GM21717 (cell line): Measurements from ENCODE around the gene TBC1D21.

Experiments
- ATAC-seq: cut with Tn5 transposase; IDR thresholded peaks from one replicate; pipeline ENCODE4 v1.9.1; 2021; ENCODE audit warnings: mild to moderate bottlenecking, moderate library complexity; ENCODE audit not compliant: unreplicated experiment

TBC1D21 gene

GRCh38 chr15:73906346-73907034 is 33.1 kb downstream of the TBC1D21 start:
- ATAC-seq: no peak

- ATAC-seq: no peak
These were observed 33.7 kb downstream of the TBC1D21 start for GRCh38 chr15:73907035-73907408.

DNA sequence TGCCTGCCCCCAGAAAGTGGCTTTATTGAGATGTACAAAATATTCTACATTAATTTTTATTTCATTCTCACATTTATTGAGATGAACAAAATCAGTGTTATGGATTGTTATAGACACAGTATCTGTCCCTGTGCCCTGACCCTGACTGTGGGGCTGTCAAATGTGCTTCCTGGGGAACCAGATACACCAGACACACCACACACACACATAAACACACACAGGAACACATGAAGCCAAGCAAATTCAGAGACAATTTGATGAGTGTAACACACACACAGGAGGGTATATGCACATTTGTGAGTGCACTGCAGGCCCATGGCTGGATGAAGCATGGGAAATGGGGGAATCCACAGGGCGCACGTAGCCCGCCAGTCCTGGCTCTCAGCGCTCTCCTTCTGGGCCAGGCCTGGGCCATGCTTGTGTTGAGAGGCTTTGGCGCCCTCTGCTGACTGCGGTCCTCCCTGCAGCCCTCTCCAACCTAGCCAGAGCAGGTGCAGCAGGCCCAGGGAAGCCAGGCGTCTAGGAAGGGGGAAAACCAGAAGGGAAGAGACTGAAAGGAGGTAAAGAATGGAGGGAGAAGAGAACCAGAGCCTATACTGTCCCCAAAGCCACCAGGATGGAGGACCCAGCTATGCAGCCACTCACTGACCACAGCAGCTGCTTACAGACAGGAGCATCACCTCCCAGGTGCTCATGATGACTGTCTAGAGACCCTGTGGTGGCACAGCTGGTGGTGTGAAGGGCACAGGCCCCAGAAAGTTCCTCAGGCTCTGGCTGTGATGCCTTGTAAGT is 34.9 kb downstream of the TBC1D21 start:
- ATAC-seq: peak; percentile 69

- no peak for ATAC-seq
These were observed 35.4 kb downstream of the TBC1D21 start for GRCh38 chr15:73908822-73909122.

DNA sequence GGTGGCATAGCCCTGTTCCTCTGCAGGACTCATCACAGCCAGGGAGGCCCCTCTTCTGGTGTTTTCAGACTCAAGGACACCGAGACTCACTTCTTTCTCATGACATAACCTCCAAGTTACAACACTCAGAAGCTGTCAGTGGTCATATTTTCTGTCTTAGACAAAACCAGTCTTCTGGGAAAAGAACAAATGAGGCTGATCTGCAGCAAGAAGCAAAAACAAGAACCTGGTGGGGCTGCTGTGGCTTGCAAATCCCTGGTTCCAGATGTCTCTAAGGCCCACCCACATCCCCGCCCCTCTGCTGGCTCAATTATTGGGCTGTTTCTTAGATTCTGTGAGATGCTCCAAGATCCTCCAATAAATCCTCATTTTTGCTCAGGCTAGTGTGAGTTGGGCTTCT is 36.3 kb downstream of the TBC1D21 start:
- no peak for ATAC-seq

GRCh38 chr15:73910522-73911303 is 37.3 kb downstream of the TBC1D21 start:
- ATAC-seq: no peak

DNA sequence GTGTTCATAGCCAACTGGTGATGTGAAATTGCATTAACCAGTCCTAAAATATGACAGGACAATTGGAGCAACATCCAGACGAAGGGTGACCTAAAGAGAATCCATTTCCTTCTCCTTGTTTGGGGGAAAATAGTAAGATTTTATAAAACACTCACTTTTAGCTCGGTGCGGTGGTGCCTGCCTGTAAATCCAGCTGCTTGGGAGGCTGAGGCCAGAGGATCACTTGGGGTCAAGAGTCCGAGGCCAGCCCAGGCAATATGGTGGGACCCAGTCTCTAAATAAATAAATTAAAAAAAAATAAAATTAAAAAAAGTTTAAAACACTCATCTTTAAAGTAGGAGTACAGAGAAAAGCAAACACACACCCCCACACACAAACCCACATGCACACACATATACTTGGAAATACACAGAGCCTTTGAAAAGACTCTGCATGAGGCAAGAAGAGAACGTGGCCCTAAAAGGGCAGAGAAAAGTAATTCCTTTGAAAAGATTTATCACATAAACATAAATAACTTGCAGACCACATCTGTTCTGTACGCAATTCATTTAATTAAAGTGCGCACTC is 38.7 kb downstream of the TBC1D21 start:
- no peak for ATAC-seq

DNA sequence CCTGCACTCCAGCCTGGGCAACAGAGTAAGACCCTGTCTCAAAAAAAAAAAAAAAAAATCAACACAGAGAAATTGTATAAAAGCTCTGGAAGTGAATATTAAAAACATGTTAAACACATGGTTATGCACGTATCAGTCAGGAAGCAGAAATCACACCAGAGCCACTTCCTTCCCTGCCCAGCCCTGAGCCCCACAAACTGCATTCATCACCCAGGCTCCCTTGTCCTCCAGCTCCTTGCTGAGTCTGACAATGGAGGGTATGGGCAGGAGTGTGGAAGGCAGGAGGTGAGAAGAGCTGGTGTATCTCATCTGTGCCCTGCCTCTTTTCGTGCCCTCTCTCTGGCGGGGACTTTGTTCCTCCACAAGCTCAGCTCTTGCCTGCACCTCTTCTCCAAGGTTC is 40.8 kb downstream of the TBC1D21 start:
- no peak for ATAC-seq

DNA sequence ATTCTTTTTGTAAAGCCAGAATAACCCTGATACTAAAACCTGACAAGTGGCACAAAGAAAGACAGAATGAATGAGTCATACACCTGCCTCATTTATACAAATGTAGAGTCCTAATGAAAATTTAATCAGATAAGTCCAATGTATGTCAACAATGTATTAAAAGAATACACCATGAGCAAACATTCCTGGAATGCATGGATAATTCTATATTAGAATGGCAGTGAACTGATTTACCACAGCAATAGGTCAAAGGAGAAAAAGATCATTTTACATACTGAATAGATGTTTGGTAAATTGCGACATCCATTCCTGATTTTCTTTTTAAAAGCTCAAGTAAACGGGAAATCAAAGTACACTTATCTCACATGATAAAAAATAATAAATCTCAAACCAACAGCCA is 41.7 kb downstream of the TBC1D21 start:
- ATAC-seq: no peak

DNA sequence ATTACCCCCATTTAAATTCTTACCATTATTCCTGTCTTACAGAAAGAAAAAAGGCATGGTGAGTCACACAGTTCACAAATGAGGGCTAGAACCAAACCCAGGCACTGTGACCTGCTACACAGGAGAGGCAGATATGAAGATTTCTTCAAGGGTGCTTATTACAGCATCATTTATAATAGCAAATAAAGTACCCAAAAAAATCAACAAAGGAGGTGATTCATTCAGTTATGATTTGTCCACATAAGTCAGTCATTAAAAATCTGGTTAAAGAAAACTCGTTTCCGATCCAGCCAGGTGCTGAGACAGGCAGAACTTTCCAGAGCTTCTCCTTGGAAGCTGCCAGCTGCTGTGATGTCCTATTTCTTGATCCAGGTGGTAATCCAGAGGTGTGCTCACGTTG is 45.4 kb downstream of the TBC1D21 start:
- no peak for ATAC-seq

- no peak for ATAC-seq
These were observed 46.3 kb downstream of the TBC1D21 start for GRCh38 chr15:73919706-73920105.

GRCh38 chr15:73921254-73921925 is 48.0 kb downstream of the TBC1D21 start:
- no peak for ATAC-seq

- no peak for ATAC-seq
These were observed 49.1 kb downstream of the TBC1D21 start for GRCh38 chr15:73922186-73923151.

DNA sequence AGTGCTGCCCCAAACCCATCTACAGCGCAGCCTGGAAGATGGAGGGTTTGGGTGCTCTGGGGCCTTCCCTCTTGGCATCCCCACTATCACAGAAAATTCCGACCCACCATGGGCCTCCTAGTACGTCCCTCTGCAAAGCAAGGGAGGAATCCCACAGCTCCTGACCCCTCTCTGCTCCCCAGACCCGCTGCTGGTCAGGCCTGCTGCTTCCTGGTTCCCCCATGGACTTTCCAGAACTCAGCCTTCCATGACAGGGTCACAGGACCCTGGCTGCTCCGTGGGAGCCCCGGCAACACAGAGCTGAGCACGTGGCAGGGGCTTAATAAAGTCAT is 49.8 kb downstream of the TBC1D21 start:
- no peak for ATAC-seq

DNA sequence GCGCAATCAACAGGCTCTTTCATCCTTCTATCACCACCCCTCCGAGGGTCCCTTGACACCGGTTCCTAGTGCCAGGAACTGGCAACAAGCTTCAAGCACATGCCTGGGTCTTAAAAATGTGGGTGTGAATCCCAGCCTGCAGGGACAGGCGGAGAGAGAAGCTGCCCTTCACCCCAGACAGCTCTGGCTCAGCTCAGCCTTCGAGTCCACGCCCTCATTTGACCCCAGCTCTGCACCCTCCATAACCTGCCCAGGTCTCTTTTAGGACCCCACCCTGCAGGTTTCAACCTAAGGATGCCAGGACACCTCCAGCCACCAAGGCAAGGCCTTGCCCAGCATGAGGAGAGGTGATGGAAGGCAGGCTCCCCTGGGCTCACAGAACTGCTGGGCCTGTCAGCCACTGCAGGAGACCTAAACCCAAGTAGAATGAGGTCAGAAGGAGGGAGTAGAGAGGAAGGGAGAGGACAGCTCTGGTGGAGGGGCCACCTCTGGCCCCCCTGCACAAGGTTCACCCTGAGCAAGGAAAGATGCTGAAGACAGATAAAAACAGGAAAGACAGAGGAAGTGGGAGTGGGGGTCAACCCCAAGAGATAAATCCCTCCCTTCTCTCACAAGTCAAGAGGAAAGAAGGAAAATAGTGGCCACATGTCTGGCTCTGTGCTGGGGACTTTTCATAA is 50.3 kb downstream of the TBC1D21 start:
- no peak for ATAC-seq

DNA sequence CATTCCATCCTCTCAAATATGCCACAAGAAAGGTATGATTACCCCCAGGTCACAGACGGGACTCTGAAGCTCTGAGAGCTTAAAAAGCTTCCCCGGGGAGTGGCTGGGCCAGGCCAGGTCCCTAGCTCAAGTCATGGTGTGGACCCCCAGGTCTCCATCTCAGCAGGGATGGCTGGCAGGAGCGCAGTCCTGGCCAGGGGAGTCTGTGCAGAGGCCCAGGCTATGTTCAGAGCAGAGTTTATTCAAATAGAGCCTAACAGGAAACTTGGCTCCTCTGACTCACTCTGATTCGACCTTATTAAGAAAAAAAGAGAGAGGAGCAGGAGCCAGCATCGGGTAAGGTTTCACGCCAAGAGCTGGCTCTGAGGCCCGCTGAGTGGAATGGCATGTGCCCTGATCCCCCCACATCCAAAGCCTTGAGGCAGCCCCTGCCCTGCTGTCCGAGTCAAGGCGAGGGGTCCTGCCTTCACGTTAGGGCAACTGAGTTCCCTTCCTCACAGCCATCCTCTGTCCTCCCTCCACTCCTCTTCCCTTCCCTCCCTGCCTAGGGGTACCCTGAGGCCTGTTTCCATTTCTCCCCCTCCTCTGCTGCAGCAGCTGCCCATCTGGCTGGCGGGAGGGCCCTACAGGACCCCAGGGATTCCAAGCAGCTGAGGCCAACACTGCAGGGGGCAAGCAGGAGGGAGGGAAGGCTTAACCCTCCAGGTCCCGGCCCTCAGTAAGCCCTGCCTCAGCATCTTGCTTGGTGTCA is 51.0 kb downstream of the TBC1D21 start:
- no peak for ATAC-seq

DNA sequence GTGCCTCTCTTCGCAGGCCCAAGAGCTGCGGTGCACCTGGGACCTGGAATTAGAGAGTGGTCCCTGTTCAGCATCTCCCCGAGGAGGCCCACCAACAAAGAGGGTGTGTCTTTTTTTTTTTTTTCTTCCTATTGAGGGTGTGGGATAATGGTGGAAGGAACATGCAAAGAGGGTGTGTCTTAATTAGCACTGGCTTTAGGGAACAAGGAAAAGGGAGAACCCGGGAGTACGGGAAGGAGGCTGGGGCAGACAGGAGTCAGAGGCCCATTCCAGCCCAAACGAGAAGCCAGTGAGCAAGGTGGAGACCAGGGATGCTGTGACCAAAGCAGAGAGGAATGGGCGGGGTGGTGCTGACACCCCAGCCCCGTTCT is 52.5 kb downstream of the TBC1D21 start:
- ATAC-seq: no peak

DNA sequence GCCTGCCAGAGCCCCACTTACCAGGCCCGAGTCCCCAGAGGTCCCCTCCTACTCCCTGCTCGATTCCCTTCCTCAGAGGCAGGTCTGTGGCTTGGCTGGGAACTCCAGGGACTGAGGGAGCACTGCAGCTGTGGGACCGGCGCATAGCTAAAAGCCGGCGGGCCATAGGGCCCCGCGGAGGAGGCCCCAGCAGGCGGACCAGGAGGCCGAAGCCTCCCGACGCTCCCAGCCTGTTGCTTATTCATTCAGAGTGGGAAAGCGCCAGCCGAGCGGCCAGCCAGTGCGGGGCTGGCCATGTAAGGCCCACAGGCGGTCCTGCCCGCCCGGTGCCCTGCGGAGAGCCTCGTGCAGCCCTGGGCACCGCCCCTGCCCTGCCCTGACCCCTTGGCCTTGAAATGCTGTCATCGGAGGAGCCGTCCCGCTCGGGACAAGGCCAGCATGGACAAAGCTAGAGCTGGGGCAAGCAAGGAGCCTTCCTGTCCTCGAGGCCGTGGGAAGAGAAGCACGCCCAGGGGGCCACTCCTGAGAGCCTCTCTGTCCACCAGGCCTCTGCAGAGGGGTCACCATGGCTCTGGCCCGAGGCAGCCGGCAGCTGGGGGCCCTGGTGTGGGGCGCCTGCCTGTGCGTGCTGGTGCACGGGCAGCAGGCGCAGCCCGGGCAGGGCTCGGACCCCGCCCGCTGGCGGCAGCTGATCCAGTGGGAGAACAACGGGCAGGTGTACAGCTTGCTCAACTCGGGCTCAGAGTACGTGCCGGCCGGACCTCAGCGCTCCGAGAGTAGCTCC is 53.0 kb downstream of the TBC1D21 start, which contains the start of gene LOXL1:
TSS of gene LOXL1 (plus strand) at position 244 of the 784 bp plus-strand sequence. CDS start at position 566, 322 bp downstream.
- no peak for ATAC-seq
